HG03280 (cell line): ENCODE data around the gene FADS3.

ENCODE experiments used
- ATAC-seq: cut with Tn5 transposase; IDR thresholded peaks from one replicate; pipeline ENCODE4 v1.9.1; 2021; ENCODE audit warnings: mild to moderate bottlenecking, moderate library complexity; ENCODE audit not compliant: unreplicated experiment

The FADS3 gene, protein sequence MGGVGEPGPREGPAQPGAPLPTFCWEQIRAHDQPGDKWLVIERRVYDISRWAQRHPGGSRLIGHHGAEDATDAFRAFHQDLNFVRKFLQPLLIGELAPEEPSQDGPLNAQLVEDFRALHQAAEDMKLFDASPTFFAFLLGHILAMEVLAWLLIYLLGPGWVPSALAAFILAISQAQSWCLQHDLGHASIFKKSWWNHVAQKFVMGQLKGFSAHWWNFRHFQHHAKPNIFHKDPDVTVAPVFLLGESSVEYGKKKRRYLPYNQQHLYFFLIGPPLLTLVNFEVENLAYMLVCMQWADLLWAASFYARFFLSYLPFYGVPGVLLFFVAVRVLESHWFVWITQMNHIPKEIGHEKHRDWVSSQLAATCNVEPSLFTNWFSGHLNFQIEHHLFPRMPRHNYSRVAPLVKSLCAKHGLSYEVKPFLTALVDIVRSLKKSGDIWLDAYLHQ

DNA sequence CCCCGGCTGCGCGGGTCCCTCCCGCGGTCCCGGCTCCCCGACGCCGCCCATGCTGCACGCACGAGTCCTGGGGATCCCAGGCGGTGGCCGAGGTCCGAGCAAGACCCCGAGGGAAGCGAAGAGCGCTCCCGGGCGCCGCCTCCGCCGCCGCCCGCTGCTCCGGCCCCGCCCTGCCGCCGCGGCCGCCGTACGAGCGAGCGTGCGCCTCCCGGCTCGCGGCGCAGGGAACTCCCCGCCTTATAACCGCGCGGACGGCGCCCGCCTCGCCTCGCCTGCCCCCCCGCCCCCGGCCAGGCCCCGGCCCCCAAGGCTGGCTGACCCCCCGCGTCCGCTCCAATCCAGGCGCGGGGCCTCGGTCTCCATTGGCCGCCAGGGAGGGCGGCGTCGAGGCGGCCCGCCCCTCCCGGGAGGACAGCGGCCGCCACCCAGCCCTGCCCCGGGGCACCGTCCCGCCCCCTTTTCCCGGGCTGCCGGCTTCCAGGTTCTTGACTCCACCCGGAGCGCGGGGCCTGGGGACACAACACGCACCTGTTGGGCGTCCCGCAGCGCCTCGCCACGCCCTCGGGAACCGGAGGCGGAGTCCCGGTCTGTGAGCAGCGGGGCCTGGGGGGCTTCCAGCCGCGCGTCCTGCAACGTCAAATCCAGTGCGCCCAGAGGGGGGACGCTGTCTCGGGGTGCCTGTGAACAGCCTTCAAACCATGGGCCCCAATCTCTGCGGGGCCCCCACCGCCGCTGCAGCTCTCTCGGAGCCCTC, at the start of gene FADS3:
FADS3 (minus strand) TSS at position 215 of the 754 bp plus-strand sequence; CDS start at position 51, 164 bp downstream.
- peak; percentile 59 for ATAC-seq

DNA sequence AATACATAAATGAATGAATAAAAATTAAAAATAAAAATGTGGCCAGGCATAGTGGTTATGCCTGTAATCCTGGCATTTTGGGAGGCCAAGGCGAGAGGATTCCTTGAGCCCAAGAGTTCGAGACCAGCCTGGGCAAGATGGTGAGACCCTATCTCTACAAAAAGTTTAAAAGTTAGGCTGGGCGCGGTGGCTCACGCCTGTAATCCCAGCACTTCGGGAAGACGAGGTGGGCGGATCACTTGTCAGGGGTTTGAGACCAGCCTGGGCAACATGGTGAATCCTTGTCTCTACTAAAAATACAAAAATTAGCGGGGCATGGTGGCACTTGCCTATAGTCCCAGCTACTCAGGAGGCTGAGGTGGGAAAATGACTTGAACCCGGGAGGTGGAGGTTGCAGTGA, 49.1 kb upstream of the FADS3 start:
- ATAC-seq, result no peak

DNA sequence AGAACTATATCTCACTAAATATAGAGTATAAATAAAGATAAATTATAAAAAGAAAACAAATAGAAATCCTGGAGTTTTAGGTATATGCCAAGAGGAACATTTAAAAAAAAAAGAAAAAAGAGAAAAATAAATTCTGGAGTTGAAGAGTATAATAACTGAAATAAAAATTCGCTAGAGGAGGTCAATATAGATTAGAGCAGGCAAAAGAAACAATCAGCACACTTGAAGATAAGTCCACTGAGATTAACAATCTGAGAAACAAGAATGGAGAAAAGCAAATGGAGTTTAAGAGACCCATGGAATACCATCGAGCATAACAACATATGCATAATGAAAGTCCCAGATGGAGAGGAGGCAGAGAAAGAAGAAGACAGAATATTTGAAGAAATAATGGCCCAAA, 44.5 kb upstream of the FADS3 start:
- no peak for ATAC-seq

DNA sequence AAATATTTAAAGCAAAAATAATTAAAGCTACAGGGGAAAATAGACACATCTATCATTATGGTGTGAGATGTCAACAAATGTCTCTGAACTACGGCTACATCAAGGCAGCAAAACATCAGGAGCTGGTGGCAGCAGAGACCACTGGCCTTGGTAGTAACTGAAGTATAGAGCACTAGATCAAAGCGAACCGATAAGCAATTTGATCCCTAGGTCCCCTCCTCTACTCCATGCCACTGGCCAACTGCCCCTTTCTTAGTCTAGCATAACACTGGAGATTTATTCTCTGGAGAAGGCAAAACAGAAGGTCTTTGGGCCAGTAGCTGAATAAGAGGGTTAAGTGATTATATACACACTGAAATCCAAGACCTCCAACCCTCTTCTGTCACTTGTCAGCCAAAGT, 39.6 kb upstream of the FADS3 start:
- no peak for ATAC-seq

DNA sequence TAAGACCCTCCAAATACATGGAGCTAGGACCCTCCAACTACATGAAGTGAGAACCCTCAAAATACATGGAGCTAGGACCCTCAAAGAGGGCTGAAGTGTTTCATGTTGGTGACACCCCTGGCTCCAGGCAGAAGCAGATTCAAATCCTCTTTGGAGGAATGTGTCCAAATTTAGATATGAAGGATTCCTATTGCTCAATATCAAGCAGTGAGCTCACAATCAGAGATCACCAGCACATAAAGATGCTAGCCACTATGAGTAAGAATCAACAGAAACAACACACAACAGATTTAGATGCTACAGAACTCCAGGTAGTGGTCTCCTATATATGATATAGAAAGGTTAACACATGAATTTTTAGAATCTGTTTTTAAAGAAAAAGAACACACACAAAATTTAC, 37.3 kb upstream of the FADS3 start:
- ATAC-seq, result no peak

DNA sequence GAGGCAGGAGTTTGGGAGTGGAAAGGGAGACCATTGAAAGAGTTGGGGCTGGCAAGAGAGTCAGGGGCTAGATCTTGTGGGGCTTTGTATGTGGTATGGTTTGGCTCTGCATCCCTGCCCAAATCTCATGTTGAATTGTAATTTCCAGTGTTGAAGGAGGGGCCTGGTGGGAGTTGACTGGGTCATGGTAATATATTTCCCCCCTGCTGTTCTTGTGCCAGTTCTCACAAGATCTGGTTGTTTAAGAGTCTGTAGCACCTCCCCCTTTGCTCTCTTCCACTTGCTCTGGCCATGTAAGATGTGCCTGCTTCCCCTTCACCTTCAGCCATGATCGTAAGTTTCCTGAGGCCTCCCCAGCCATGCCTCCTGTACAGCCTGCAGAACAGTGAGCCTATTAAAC, 36.2 kb upstream of the FADS3 start:
- ATAC-seq, result no peak

DNA sequence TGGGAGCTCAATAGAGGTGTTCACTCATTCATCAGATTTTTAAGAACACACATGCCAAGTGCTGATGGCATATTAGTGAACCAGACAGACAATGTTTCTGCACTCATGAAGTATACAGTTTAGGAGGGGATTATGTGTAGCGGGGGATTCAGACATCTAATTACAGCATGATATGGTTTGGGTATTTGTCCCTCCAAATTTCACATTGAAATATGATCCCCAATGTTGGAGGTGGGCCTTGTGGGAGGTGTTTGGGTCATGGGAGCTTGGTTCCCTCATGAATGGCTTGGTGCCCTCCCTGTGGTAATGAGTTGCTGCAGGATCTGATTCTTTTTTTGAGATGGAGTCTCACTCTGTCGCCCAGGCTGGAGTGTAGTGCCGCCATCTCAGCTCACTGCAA, 34.9 kb upstream of the FADS3 start:
- no peak for ATAC-seq

DNA sequence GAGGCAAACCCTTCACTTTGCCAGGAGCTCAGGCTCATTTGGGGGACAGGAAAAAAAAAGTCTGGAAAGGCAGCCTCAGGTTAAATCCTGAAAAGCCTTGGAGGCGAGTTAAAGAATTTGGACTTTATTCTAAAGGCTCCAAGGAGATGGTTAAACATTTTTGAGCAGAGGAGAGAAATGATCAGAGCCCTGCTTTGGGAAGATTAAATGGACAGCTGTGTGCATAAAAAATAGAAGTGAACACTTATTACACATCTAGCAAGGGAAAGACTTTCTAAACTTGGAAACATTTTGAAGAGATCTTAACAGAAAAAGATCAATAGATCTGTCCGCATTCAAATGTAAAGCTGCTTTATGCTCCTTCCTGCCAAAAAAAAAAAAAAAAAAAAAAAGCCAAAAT, 34.4 kb upstream of the FADS3 start:
- ATAC-seq, result no peak

DNA sequence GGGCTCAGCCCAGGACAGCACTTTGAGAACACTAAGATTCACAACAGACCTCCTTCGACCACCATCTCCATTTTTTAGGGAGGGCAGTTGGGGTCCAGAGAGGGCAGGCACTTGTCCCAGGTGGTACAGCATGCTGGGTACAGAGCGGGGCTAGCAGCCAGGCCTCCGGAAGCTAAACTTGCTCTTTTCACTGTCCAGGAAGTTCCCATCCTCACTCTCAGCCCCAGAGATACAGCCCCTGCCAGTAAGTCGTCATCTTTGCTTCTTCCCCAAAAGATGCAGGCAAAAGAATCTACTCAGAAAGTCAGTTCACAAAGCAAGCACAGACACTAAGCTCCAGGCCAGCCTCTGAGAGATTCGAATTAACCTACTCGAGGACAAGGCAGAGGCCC, 32.7 kb upstream of the FADS3 start:
- no peak for ATAC-seq

DNA sequence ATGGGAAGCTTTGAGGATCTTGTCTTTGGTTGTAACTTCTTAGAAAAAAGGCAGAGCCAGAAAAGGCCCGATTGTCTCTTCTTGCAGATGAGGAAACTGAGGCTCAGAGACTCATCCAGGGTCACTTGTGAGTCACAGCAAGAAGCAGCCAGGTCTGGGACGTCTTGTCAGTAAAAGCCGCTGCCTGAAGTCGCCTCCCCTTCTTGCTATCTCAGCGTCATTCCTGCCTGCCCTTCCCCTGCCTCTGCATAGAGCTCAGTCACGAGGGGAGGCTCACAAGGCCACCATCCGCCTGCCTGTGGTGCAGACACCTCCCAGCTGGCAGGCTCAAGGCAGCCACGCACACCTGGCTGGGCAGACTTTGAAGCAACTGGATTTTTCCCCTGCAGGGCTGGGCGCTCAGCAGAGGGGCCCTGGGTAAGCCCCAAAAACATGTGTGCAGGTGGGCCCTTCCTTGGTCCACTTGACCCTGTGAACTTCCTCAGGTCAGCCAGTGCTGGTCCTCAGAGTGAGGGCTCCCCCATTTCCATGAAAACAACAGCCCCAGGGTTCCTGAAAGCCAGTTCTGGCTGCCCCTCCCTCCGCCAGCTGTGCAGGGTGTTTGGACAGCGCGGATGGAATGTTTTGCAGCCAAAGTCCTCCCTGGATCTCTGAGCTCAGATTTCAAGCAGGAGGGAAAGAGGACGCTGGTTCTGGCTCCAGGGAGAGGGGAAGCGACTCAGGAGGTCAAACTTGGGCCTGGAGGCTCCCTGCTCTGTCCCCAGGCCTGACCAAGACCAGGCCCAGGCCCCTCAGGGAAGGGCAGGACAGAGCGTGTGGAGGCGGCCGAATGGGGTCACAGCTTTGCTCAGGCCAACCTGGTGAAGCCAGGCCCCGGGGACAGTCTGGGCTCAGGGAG, 32.1 kb upstream of the FADS3 start:
- no peak for ATAC-seq

DNA sequence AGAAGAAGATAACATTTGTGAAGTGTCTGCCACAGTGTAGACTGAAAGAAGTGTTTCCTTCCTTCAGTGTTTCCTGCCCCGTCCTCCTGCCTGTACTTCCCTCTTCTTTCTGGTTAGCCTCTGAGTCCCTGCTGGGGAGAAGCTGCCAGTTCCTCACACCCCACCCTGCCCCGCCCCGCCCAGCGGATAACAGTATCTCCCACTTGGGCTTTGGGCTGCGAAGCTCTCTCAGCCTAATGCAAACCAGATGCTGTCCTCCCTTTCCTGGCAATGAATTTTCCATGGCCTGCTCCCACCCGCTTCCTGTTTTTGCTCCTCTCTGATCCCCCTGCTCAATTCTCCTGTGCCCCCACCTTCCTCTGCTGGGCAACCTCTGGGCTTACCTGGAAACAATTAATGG, 31.2 kb upstream of the FADS3 start:
- no peak for ATAC-seq

DNA sequence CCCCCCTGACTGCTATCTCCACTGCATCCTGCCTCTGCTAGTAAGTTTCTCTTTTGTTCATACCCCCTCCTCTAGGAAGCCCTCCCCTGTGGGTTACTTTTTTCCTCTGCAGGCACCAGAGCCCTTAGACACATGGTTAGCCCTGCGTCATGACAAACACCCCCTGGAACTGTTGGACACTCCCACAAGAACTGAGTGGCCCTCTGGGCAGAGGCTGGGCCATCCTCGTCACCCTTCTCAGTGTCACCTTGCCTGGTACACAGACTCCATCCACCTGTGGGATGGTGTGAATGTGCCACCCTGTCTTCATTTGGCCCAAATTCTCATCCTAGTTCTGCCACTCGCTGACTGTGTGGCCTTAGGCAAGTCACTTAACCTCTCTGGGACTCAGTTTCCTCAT, 30.1 kb upstream of the FADS3 start:
- no peak for ATAC-seq

DNA sequence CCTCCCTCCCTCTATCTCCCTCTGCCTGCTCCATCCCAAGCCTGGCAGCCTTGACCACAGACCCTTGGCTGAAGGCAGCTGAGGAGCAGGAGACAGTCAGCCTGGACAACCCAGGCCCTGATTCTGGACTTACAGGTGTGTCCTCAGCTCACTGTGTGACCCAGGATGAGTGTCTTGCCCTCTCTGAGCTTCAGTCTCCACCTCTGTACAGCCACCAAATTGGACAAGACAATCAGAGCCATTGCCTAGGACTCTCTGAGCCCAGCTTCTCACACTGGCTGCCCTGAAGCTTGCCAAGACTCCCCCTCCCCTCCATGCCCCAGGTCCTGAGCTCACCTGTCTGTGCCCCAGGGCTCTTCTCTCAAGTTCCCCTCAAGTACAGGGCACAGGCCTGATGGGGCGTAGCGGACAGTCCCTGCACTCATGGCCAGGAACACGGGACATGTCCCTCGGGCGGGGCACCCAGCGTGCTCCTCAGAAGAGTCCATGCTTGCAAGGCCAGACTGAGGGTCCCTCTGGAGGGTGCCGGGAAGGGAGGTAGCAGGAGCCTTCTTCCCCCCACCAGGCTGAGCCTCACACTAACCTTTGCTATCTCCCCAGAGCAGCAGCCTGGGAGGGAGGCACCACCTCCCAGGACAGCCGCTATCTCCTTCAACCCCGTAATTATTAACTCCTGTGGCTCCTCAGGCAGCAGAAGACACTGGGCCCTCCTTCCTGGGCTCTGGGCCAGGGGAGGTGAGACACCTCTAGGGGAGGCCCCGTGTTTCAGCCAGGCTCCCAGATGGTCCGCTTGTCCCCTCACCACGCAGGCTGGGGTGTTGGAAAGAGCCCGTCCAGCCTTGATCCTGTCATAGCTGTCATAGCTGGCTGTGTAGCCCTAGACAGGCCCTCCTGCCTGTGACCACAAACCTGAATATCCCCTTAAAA, 28.6 kb upstream of the FADS3 start:
- ATAC-seq, result no peak

DNA sequence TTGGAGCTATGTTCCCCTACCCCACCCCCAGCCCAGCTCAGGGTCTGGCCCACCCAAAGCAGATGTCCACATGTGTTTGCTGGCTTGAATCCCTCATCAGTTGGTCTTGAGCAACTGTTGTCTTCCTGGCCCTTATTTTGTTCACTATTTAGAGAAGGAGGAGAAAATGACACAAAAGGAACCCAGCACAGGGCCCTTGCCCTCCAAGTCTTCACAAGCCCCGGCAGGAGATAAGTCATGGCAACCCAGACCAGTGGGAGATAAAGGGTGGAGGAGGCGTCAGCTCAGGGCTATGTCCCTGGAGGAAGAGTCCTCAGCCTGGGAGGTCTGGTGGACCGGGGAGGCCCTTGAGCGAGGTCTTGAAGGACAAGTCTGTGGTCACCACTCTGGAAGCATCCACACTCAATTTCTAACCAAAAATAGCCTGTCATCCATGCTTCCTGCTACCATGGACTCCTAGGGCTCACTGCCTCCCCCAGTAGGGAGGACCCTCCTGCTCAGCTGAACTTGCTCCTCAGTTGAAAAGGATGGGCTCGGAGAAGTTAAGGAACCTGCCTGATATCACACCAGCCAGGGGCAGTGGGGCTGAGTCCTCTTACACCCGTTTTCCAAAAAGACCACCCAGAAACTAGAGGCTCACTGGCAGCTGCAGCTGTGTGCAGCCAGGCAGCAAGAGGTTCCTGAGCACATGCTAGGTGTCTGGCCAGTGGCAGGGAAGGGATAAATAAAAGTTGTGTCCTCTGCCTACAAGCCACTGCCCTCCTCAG, 27.8 kb upstream of the FADS3 start:
- no peak for ATAC-seq

DNA sequence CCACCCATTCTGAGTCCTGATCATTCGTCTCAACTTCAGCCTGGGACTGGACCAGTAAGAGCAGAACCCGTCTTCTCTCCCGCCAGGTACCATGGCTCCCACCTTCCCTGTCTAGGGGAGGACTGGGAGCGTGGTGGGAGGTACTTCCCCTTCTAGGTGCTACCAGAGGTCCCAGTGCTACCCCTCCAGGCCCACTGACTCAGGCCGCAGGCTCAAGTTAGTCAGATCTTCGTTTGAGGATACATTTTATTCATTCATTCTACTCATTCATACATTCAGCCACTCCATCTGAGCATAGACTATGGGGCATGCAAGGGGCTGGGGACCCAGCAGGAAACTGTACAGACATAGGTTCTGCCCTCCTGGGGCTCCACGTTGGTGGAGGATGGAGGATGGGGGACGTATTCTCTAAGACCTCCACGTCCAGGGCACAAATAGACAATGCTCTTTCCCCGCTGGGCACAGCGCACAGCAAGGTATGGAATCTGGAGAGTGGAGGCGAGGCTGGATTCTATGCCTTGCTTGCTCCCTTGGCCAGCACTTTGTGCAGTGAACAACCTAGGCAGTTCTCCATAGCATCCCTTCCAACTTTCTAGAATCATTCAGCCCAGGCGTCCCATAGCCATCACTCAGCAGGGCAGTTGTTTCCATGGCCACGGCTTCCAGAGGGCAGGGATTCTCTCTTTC, 27.0 kb upstream of the FADS3 start:
- no peak for ATAC-seq

DNA sequence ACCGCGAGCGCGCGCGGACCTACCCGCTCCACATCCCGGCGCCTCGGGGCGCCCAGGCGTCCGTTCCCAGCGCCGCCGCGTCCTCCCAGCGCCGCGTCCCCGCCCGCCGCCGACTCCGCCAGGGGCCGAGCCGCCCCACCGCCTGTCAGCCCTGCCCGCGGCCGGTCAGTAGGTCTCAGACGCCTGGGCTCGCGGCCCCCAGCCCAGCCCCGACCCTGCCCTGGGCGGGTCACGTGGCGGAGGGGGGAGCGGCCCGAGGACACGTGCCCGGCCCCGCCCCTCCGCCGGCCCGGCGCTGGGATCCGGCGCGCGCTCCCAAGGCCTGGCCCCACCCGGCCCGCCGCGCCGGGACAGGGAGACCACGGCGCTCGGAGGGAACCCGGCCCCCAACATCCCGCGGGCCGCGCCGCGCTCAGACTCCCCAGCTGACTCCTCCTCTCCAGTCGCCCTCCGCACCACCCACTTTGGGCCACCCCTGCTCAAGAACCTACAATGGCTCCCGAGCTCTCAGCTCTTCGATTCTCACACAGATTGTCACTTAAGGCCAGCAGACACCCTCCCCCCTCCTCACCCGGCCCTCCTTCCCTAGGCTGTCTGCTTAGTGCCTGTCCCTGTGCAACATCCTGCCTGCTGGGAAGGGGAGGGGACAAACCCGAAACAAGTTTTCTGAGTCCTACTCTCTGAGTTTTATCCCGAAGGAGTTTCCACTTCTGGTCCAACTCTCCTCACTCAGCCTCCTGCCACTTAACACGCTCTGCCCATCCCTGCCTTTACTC, 26.2 kb upstream of the FADS3 start, which contains the start of gene RAB3IL1:
RAB3IL1 (minus strand) TSS at position 233 of the 776 bp plus-strand sequence; CDS start at position 34, 199 bp downstream.
- ATAC-seq, result no peak

DNA sequence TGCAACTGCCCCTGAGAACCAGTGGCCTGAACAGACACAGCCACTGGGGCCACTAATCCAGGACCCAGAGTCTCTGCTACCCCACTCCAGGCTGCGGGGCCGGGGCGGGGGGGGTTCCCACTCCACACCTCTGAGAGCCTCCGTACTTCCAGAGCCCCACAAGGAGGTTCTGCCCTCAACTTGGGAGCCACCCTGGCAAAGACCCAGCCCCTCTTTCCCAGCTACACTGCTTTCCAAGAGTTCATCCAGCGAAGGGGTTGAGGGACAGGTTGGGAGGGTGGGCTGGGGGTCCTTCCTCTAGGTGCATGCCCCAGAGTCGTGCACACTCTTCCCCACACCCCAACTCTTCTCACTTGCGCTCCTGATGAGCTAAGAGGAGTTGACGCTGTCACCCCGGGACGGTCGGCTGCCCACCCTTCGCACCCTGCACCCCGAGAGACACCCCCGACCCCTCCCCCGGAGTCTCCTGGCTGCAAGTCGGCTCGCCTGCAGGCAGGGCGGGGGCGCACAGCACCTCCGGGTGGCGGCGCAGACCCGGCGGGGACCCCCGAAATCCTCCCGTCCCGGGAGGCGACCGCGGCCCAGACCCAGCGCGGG, 25.5 kb upstream of the FADS3 start:
- ATAC-seq, result no peak
